ENCODE results near the gene SPINT2.

- TF ChIP-seq, protein P1, sequence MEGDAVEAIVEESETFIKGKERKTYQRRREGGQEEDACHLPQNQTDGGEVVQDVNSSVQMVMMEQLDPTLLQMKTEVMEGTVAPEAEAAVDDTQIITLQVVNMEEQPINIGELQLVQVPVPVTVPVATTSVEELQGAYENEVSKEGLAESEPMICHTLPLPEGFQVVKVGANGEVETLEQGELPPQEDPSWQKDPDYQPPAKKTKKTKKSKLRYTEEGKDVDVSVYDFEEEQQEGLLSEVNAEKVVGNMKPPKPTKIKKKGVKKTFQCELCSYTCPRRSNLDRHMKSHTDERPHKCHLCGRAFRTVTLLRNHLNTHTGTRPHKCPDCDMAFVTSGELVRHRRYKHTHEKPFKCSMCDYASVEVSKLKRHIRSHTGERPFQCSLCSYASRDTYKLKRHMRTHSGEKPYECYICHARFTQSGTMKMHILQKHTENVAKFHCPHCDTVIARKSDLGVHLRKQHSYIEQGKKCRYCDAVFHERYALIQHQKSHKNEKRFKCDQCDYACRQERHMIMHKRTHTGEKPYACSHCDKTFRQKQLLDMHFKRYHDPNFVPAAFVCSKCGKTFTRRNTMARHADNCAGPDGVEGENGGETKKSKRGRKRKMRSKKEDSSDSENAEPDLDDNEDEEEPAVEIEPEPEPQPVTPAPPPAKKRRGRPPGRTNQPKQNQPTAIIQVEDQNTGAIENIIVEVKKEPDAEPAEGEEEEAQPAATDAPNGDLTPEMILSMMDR (conservative IDR thresholded peaks at IDR 0.05; ENCODE audit: low read length), result no peak
- no peak for TF ChIP-seq EZH2phosphoT487 (IDR thresholded peaks at IDR 0.05; ENCODE audit: borderline replicate concordance, low read depth, low read length)
These were observed 52.2 kb downstream of the SPINT2 start for GRCh38 chr19:38316477-38317067.
